ENCODE data around the gene PTGFR. TPM values are rescaled to one million over a fixed set of nuclear protein-coding genes. Genes with fewer than 3 reads are reported as not detected.

The PTGFR gene
- total and polyA plus RNA-seq, 11 donors, result 0.15 to 3.6 (median 0.37) TPM

DNA sequence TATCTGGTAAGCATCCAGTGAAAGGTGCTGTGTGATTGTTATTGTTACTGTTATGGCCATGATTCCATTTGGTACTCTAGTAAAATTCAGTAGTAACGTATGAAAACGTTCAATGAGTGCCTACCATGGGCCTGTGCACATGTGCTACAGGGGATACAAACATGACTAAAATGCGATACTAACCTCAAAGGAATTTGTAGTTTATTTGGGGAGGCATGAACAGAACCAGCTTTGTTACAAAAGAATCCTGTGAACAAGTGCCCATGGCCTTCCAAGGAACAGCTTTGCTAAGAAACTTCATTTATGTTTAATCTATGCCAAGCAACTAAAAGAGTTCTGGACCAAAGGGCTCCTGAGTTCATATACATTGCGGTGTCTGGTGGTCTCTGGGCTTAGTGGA is 28.7 kb downstream of the PTGFR start:
- WGBS, 4 donors, result 85 to 90% (median 89%) methylated on average over 4 of the region's 4 CpGs
- DNase-seq, result no peak

DNA sequence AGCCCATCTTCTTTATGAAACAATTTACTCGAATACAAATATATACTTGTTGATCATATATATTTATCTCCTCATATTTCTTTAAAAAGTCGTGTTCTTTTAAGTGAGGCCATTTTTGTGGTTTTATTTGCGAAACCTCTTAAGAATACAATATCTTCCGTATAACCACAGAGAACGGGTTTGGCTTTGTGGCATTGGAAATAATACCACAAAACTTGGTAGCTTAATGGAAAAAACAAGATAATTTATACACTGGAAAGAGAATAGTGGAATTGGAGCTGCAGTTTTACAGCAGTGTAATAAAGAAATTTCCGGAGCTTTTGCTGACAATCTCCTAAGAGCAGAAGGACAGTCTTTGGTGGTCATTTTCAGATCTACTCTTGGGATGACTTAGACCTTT is 29.4 kb downstream of the PTGFR start:
- Histone ChIP-seq H3K27me3 (peaks cover 0 to 3% (median 0%) of the 10 kb centered on the region in 9 donors), H3K27ac (no peak overlapping the region), H3K4me3 (no peak overlapping the region), H3K9me3 (no peaks in the 10 kb centered on the region), H3K36me3 (no peaks in the 10 kb centered on the region), H3K4me1 (no peaks in the 10 kb centered on the region)
- DNase-seq (no peak), ATAC-seq (no peak)
- no peak for TF ChIP-seq POLR2A (IDR thresholded peaks at IDR 0.05)
- TF ChIP-seq, protein P1, sequence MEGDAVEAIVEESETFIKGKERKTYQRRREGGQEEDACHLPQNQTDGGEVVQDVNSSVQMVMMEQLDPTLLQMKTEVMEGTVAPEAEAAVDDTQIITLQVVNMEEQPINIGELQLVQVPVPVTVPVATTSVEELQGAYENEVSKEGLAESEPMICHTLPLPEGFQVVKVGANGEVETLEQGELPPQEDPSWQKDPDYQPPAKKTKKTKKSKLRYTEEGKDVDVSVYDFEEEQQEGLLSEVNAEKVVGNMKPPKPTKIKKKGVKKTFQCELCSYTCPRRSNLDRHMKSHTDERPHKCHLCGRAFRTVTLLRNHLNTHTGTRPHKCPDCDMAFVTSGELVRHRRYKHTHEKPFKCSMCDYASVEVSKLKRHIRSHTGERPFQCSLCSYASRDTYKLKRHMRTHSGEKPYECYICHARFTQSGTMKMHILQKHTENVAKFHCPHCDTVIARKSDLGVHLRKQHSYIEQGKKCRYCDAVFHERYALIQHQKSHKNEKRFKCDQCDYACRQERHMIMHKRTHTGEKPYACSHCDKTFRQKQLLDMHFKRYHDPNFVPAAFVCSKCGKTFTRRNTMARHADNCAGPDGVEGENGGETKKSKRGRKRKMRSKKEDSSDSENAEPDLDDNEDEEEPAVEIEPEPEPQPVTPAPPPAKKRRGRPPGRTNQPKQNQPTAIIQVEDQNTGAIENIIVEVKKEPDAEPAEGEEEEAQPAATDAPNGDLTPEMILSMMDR (IDR thresholded peaks at IDR 0.05), result no peak
- 82 to 88% (median 86%) methylated on average over 6 of the region's 6 CpGs for WGBS, 4 donors
- intact Hi-C loops (cut with DNase I), result no loop called here

More for the DNA sequence above, 28.7 kb downstream of the PTGFR start:
- Histone ChIP-seq H3K4me1 (no peaks in the 10 kb centered on the region), H3K27me3 (peaks cover 0 to 3% (median 0%) of the 10 kb centered on the region in 9 donors), H3K36me3 (no peaks in the 10 kb centered on the region), H3K4me3 (no peak overlapping the region), H3K27ac (no peak overlapping the region), H3K9me3 (no peaks in the 10 kb centered on the region)
- ATAC-seq, result no peak
- intact Hi-C loops (cut with DNase I), result no loop called here
- TF ChIP-seq, protein P1 (IDR thresholded peaks at IDR 0.05), result no peak
- TF ChIP-seq POLR2A (IDR thresholded peaks at IDR 0.05), result no peak

DNA sequence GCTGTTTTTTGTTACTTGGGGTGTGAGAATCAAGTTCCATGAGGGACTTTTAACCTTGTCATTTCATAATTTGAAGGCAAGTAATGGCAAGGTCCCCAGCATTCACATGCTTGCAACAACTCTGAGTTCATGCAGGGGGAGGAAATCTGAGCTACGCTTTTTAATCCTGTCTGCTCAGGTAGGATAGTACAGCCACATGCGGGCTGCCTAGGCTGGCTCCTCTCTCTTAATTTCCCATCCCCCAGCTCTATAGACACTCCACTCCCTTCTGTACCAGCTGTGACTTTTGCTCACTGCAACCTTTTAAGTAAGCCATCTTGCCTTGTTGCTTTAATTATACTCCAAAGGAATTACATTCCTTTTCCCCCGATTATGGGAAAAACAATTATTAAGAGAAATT is 30.1 kb downstream of the PTGFR start:
- H3K27me3 ChIP-seq, result peaks cover 0 to 3% (median 0%) of the 10 kb centered on the region in 9 donors
- ATAC-seq, result no peak
- H3K4me1 ChIP-seq, result no peaks in the 10 kb centered on the region
- 84 to 93% (median 90%) methylated on average over 3 of the region's 3 CpGs for WGBS, 4 donors
- intact Hi-C loops (cut with DNase I), result no loop called here
- no peak overlapping the region for H3K27ac ChIP-seq
- no peak for DNase-seq
- TF ChIP-seq POLR2A (IDR thresholded peaks at IDR 0.05), result no peak
- TF ChIP-seq, protein P1 (IDR thresholded peaks at IDR 0.05), result no peak
- no peaks in the 10 kb centered on the region for H3K36me3 ChIP-seq
- no peaks in the 10 kb centered on the region for H3K9me3 ChIP-seq
- H3K4me3 ChIP-seq, result no peak overlapping the region

DNA sequence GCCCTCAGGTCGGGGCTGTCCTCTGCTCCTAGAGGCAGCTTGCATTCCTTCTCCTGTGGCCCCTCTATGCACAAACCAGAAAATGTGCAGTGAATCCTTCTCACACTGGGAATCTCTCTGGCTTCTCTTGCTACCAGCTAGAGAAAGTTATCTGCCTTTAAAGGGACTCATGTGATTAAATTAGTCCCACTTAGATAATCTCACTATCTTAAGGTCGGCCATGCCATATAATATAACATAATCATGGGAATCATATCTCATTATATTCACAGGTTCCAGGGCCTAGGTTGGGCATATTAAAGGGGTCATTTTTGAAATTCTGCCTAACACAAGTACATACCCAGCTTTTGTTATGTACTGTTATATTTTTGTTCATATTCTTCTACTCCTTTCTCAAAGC is 31.4 kb downstream of the PTGFR start:
- no peak for ATAC-seq

More for the DNA sequence above, 31.4 kb downstream of the PTGFR start:
- Histone ChIP-seq H3K9me3 (no peaks in the 10 kb centered on the region), H3K27ac (no peak overlapping the region), H3K4me1 (no peaks in the 10 kb centered on the region), H3K27me3 (no peaks in the 10 kb centered on the region), H3K36me3 (no peaks in the 10 kb centered on the region), H3K4me3 (no peak overlapping the region)
- 59 to 72% (median 64%) methylated on average over 2 of the region's 2 CpGs for WGBS, 4 donors
- intact Hi-C loops (cut with DNase I), result no loop called here
- TF ChIP-seq, protein P1 (IDR thresholded peaks at IDR 0.05), result no peak
- TF ChIP-seq POLR2A (IDR thresholded peaks at IDR 0.05), result no peak
- DNase-seq, result no peak

All from heart left ventricle (tissue), 16 donors.